ENCODE data around the gene GOLGA8G. TPM values are rescaled to one million over a fixed set of nuclear protein-coding genes. Genes with fewer than 3 reads are reported as not detected.

GOLGA8G gene
- 0.04 TPM in 1 of 5 replicates, not detected in the others for total RNA-seq (2022; extraction: Qiagen RNA extraction; ENCODE audit: low read depth)

GRCh38 chr15:28532954-28533353, at the start of gene GOLGA8G:
Gene GOLGA8G, minus strand, starts transcription at chr15:28532971. Its CDS starts 62 bp downstream, at chr15:28532909.

GRCh38 chr15:28553268-28553667, 20.5 kb upstream of the GOLGA8G start, which contains the start of gene GOLGA6L25:
Gene GOLGA6L25, plus strand, starts transcription at chr15:28553568. Its CDS starts 61 bp downstream, at chr15:28553629.

Other genes starting within 250 kb of the GOLGA8G start
- 39.8 to 56.4 TPM (median 48.8 TPM) in 5 replicates for gene HERC2, start 210.8 kb downstream of the GOLGA8G start, total RNA-seq (2022; extraction: Qiagen RNA extraction; ENCODE audit: low read depth)
- not detected in 5 replicates for gene GOLGA6L24, start 174.9 kb downstream of the GOLGA8G start, total RNA-seq (2022; extraction: Qiagen RNA extraction; ENCODE audit: low read depth)
- not detected in 5 replicates for gene GOLGA8F, start 154.3 kb downstream of the GOLGA8G start, total RNA-seq (2022; extraction: Qiagen RNA extraction; ENCODE audit: low read depth)
- not detected in 5 replicates for gene GOLGA6L25, start 20.6 kb upstream of the GOLGA8G start, total RNA-seq (2022; extraction: Qiagen RNA extraction; ENCODE audit: low read depth)
- gene GOLGA8M, start 179.4 kb upstream of the GOLGA8G start, total RNA-seq (2022; extraction: Qiagen RNA extraction; ENCODE audit: low read depth) = not detected in 5 replicates

Data from A549 treated with DMSO at 1 μM for 4 hours (cell line).